SK-N-SH (cell line): ENCODE measurements around the gene NPAS3. TPM values are rescaled to one million over a fixed set of nuclear protein-coding genes. Genes with fewer than 3 reads are reported as not detected.

ENCODE experiments used
- CTCF ChIA-PET: fragments of 300-600, 350-600 bp; formaldehyde crosslinking; extraction: SDS; loops from one replicate; lab custom pipeline; 2021; lab: Yijun Ruan, JAX
- POLR2A ChIA-PET: fragments of 350-600 bp; sonication (Branson Sonifier 250); formaldehyde crosslinking; extraction: SDS; loops from one replicate; lab custom pipeline; 2020; ENCODE audit warnings: antibody characterized with exemption, inconsistent platforms; lab: Yijun Ruan, JAX
- DNase-seq: peaks from one replicate; pipeline ENCODE4 v3.0.0; 2012
- H2AFZ ChIP-seq: fragments of 200-600 bp; sonication (generic); 2 replicates; pipeline ENCODE4 v1.8.1; 2016; ENCODE audit warnings: antibody characterized with exemption, mild to moderate bottlenecking, low read depth
- H3F3A ChIP-seq: fragments of 200-600 bp; sonication (generic); replicated peaks from 2 replicates; pipeline ENCODE3; 2016; ENCODE audit warnings: antibody characterized with exemption, mild to moderate bottlenecking; ENCODE audit not compliant: insufficient read depth
- H3K27ac ChIP-seq, 2 experiments: fragments of 200-500 bp in 1 of 2; fragments of 200-600 bp in 1 of 2; sonication (Bioruptor generic) in 1 of 2; sonication (generic), shearing (Covaris generic) in 1 of 2; 2 replicates each; pipeline versions ENCODE4 v1.5.1 to v1.6.1; 2014 to 2016; ENCODE audit warnings: low read depth in 2 of 2, inconsistent platforms in 1 of 2, low read length in 1 of 2, mild to moderate bottlenecking in 1 of 2, mixed read lengths in 1 of 2
- H3K27me3 ChIP-seq: fragments of 200-600 bp; sonication (generic), shearing (Covaris generic); 2 replicates; pipeline ENCODE4 v1.6.1; 2016; ENCODE audit warnings: mixed run types; ENCODE audit not compliant: insufficient read depth
- H3K36me3 ChIP-seq, 2 experiments: fragments of 200-500 bp in 1 of 2; fragments of 200-600 bp in 1 of 2; sonication (Bioruptor generic) in 1 of 2; sonication (generic) in 1 of 2; replicated peaks in 1 of 2; 2 replicates each; pipeline versions ENCODE3 to v1.5.1; 2014 to 2016; ENCODE audit warnings: low read length in 1 of 2, mild to moderate bottlenecking in 1 of 2; ENCODE audit not compliant: insufficient read depth in 2 of 2, control insufficient read depth in 1 of 2
- H3K4me1 ChIP-seq, 2 experiments: fragments of 200-500 bp in 1 of 2; fragments of 200-600 bp in 1 of 2; sonication (Bioruptor generic) in 1 of 2; sonication (generic), shearing (Covaris generic) in 1 of 2; 2 replicates each; pipeline versions ENCODE4 v1.5.1 to v1.6.1; 2014 to 2016; ENCODE audit warnings: low read depth in 1 of 2, low read length in 1 of 2, mixed run types in 1 of 2; ENCODE audit not compliant: insufficient read depth in 2 of 2, control insufficient read depth in 1 of 2
- H3K4me2 ChIP-seq: fragments of 200-600 bp; sonication (generic), shearing (Covaris generic); 2 replicates; pipeline ENCODE4 v1.6.1; 2017; ENCODE audit warnings: mixed run types
- H3K4me3 ChIP-seq, 2 experiments: fragments of 200-500 bp in 1 of 2; fragments of 200-600 bp in 1 of 2; sonication (Bioruptor generic) in 1 of 2; sonication (generic), shearing (Covaris generic) in 1 of 2; 2 replicates each; pipeline versions ENCODE4 v1.5.1 to v1.8.1; 2014 to 2016; ENCODE audit warnings: low read depth in 2 of 2, inconsistent platforms in 1 of 2, low read length in 1 of 2, mild to moderate bottlenecking in 1 of 2, mixed read lengths in 1 of 2, moderate library complexity in 1 of 2
- H3K79me2 ChIP-seq: fragments of 200-600 bp; sonication (generic); 2 replicates; pipeline ENCODE4 v1.8.1; 2017; ENCODE audit warnings: mild to moderate bottlenecking; ENCODE audit not compliant: insufficient read depth
- H3K9ac ChIP-seq: fragments of 200-600 bp; sonication (generic); 2 replicates; pipeline ENCODE4 v1.6.1; 2017; ENCODE audit warnings: mixed run types
- H3K9me2 ChIP-seq: fragments of 200-600 bp; sonication (generic); 2 replicates; pipeline ENCODE4 v1.6.1; 2017; ENCODE audit warnings: mixed run types
- H3K9me3 ChIP-seq: fragments of 200-600 bp; sonication (generic); 2 replicates; pipeline ENCODE4 v1.6.1; 2017; ENCODE audit warnings: mixed run types, mild to moderate bottlenecking, moderate library complexity
- H4K20me1 ChIP-seq: fragments of 200-600 bp; sonication (generic); 2 replicates; pipeline ENCODE4 v1.6.1; 2017; ENCODE audit warnings: mild to moderate bottlenecking, mixed run types; ENCODE audit not compliant: insufficient read depth
- CHD2 ChIP-seq: fragments of 150-350 bp; IDR thresholded peaks from 2 replicates; pipeline ENCODE4 v1.6.1; 2018; ENCODE audit warnings: low read length; ENCODE audit not compliant: partially characterized antibody
- ELF1 ChIP-seq: IDR thresholded peaks from 2 replicates; pipeline ENCODE4 v1.4.0; 2012
- EP300 ChIP-seq, 2 experiments: IDR thresholded peaks; 2 replicates each; pipeline versions ENCODE4 v1.4.0 to v1.6.1; 2012; ENCODE audit warnings: borderline replicate concordance in 1 of 2, low read depth in 1 of 2, low read length in 1 of 2
- FOSL2 ChIP-seq: IDR thresholded peaks from 2 replicates; pipeline ENCODE4 v1.4.0; 2012; ENCODE audit warnings: low read depth, mild to moderate bottlenecking, moderate library complexity, borderline replicate concordance
- FOXM1 ChIP-seq: IDR thresholded peaks from 2 replicates; pipeline ENCODE4 v1.4.0; 2012; ENCODE audit warnings: low read depth, mild to moderate bottlenecking
- IRF3 ChIP-seq: fragments of 150-350 bp; IDR thresholded peaks from 2 replicates; pipeline ENCODE4 v1.6.1; 2016; ENCODE audit warnings: mild to moderate bottlenecking, low read depth, low read length
- JUND ChIP-seq: IDR thresholded peaks from 2 replicates; pipeline ENCODE4 v1.4.0; 2012
- MEF2A ChIP-seq: IDR thresholded peaks from 2 replicates; pipeline ENCODE4 v1.4.0; 2012; ENCODE audit warnings: low read depth, borderline replicate concordance
- MXI1 ChIP-seq: IDR thresholded peaks from 2 replicates; pipeline ENCODE4 v1.6.1; 2012; ENCODE audit warnings: mild to moderate bottlenecking, low read depth, low read length, improper control_type of control experiment
- NFIC ChIP-seq: IDR thresholded peaks from 2 replicates; pipeline ENCODE4 v1.4.0; 2012; ENCODE audit warnings: borderline replicate concordance
- RAD21 ChIP-seq: IDR thresholded peaks from 2 replicates; pipeline ENCODE4 v1.6.1; 2012; ENCODE audit warnings: mild to moderate bottlenecking, low read length
- RFX5 ChIP-seq: IDR thresholded peaks from 2 replicates; pipeline ENCODE4 v1.6.1; 2012; ENCODE audit warnings: mild to moderate bottlenecking, improper control_type of control experiment, low read length
- RXRA ChIP-seq: IDR thresholded peaks from 2 replicates; pipeline ENCODE4 v1.4.0; 2012; ENCODE audit warnings: low read depth, mild to moderate bottlenecking, borderline replicate concordance
- TAF1 ChIP-seq: IDR thresholded peaks from 2 replicates; pipeline ENCODE4 v1.6.1; 2012; ENCODE audit warnings: low read depth, mild to moderate bottlenecking, low read length, moderate library complexity, borderline replicate concordance
- TEAD4 ChIP-seq: IDR thresholded peaks from 2 replicates; pipeline ENCODE4 v1.4.0; 2012; ENCODE audit warnings: mild to moderate bottlenecking, borderline replicate concordance; ENCODE audit not compliant: insufficient read depth
- USF1 ChIP-seq: IDR thresholded peaks from 2 replicates; pipeline ENCODE4 v1.4.0; 2012; ENCODE audit warnings: low read depth, borderline replicate concordance
- WGBS: methylation state at CpG from one replicate; pipeline ENCODE4 v1.1.6; 2017; ENCODE audit warnings: low lambda C conversion rate; 5-methylcytosine and 5-hydroxymethylcytosine counted together
- polyA plus RNA-seq, 3 experiments: library from polyadenylated mRNA; depleted of rRNA; stranded (reverse); fragments of >200 nt; gene quantifications; 2 replicates each; pipeline ENCODE4 v1.2.3, GENCODE V29; 2012
- TF ChIP-seq, protein P1 (sequence below): IDR thresholded peaks from 2 replicates; pipeline ENCODE4; 2012
- TF ChIP-seq, protein P2 (sequence below): fragments of 200-600 bp; sonication (generic); IDR thresholded peaks from 2 replicates; pipeline ENCODE4 v1.6.1; 2017; ENCODE audit warnings: antibody characterized with exemption, mild to moderate bottlenecking, moderate library complexity
- TF ChIP-seq, protein P3 (sequence below): IDR thresholded peaks from 2 replicates; pipeline ENCODE4 v1.4.0; 2012; ENCODE audit warnings: low read depth

The NPAS3 gene
- polyA plus RNA-seq, 1 of the 3 experiments (the other 2 are of a cell fraction) = 4.3 TPM

GRCh38 chr14:33009673-33010072, 71.0 kb downstream of the NPAS3 start:
- no peaks in the 10 kb centered on the region for H3K27me3 ChIP-seq
- no peaks in the 10 kb centered on the region for H4K20me1 ChIP-seq
- H3K4me3 ChIP-seq = no peak overlapping the region
- no peak overlapping the region for H3K4me2 ChIP-seq
- 82% methylated on average over 3 of the region's 3 CpGs for WGBS
- CTCF ChIA-PET = no interaction called here
- no peaks in the 10 kb centered on the region for H3K9me3 ChIP-seq
- no peak overlapping the region for H3K27ac ChIP-seq
- H2AFZ ChIP-seq = no peak overlapping the region
- H3F3A ChIP-seq = no peaks in the 10 kb centered on the region
- H3K79me2 ChIP-seq = no peaks in the 10 kb centered on the region
- TF ChIP-seq CHD2 (no peak), RAD21 (no peak), FOXM1 (no peak), NFIC (no peak), EP300 (IDR thresholded peaks at IDR 0.05; ENCODE audit: borderline replicate concordance in 1 of 2, low read depth in 1 of 2, low read length in 1 of 2) (no peak)
- TF ChIP-seq, all 33 proteins: peak for 0
- Histone ChIP-seq H3K4me1 (no peaks in the 10 kb centered on the region; a peak in 1 of 4 replicates), H3K36me3 (peaks cover 0 to 4% of the 10 kb centered on the region in 2 experiments), H3K9ac (no peak overlapping the region), H3K9me2 (no peaks in the 10 kb centered on the region)
- no peak for DNase-seq
- POLR2A ChIA-PET = no interaction called here

DNA sequence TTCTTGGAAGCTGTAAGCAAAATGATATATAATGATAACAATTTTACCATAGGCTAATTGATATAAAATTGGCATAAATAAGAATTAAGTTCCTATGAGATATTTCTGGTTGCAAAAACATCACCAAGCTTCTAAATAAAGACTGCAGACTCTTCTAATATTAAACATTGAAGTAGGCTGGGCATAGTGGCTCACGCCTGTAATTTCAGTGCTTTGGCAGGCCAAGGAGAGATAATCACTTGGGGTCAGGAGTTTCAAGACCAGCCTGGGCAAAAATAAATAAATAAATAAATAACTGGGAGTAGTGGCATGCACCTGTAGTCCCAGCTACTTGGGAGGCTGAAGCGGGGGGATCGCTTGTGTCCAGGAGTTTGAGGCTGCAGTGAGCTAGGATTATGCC, 71.8 kb downstream of the NPAS3 start:
- Histone ChIP-seq H4K20me1 (no peaks in the 10 kb centered on the region), H3K79me2 (no peaks in the 10 kb centered on the region), H3K4me2 (no peak overlapping the region), H3K4me1 (no peaks in the 10 kb centered on the region; a peak in 1 of 4 replicates), H3K9ac (no peak overlapping the region), H2AFZ (no peak overlapping the region), H3K9me2 (no peaks in the 10 kb centered on the region), H3K27me3 (no peaks in the 10 kb centered on the region), H3K4me3 (no peak overlapping the region), H3K9me3 (no peaks in the 10 kb centered on the region), H3K36me3 (peaks cover 0 to 4% of the 10 kb centered on the region in 2 experiments), H3F3A (no peaks in the 10 kb centered on the region), H3K27ac (no peak overlapping the region)
- TF ChIP-seq RXRA (no peak), ELF1 (no peak), CHD2 (no peak), TAF1 (no peak), RAD21 (no peak), MEF2A (no peak), FOSL2 (no peak), JUND (no peak), MXI1 (no peak), IRF3 (no peak), USF1 (no peak), RFX5 (no peak), TEAD4 (no peak)
- TF ChIP-seq, protein P1, sequence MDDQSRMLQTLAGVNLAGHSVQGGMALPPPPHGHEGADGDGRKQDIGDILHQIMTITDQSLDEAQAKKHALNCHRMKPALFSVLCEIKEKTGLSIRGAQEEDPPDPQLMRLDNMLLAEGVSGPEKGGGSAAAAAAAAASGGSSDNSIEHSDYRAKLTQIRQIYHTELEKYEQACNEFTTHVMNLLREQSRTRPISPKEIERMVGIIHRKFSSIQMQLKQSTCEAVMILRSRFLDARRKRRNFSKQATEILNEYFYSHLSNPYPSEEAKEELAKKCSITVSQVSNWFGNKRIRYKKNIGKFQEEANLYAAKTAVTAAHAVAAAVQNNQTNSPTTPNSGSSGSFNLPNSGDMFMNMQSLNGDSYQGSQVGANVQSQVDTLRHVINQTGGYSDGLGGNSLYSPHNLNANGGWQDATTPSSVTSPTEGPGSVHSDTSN = no peak
- TF ChIP-seq, protein P2, sequence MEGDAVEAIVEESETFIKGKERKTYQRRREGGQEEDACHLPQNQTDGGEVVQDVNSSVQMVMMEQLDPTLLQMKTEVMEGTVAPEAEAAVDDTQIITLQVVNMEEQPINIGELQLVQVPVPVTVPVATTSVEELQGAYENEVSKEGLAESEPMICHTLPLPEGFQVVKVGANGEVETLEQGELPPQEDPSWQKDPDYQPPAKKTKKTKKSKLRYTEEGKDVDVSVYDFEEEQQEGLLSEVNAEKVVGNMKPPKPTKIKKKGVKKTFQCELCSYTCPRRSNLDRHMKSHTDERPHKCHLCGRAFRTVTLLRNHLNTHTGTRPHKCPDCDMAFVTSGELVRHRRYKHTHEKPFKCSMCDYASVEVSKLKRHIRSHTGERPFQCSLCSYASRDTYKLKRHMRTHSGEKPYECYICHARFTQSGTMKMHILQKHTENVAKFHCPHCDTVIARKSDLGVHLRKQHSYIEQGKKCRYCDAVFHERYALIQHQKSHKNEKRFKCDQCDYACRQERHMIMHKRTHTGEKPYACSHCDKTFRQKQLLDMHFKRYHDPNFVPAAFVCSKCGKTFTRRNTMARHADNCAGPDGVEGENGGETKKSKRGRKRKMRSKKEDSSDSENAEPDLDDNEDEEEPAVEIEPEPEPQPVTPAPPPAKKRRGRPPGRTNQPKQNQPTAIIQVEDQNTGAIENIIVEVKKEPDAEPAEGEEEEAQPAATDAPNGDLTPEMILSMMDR = no peak
- TF ChIP-seq, protein P3, sequence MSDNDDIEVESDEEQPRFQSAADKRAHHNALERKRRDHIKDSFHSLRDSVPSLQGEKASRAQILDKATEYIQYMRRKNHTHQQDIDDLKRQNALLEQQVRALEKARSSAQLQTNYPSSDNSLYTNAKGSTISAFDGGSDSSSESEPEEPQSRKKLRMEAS = no peak
- no peak for DNase-seq
- ChIA-PET POLR2A (no interaction called here), CTCF (no interaction called here)
- WGBS = 77% methylated on average over 3 of the region's 3 CpGs
